ENCODE data around the gene KLRG1. TPM values are rescaled to one million over a fixed set of nuclear protein-coding genes. Genes with fewer than 3 reads are reported as not detected.

KLRG1 gene
- total and polyA plus RNA-seq, 2 of the 4 experiments (the other 2 are of a cell fraction): 0.36 to 0.54 TPM

DNA sequence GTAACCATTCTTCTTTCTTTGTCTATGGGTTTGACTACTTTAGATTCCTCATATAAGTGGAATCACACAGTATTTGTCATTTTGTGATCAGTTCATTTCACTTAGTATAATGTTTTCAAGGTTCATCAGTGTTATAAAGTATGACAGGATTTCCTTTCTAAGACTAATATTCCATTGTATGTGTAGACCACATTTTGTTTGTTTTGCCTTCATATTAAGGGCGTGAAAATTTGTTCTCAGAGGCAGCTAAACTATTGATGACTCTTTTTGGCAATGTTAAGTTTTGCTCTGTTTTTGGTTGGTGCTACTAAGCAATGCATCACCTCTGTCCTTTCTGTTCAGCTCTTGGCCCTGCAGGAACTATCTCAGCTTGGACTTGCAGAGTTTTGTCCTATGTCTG lies 1.7 kb upstream of the KLRG1 start:
- DNase-seq (no peak), ATAC-seq (ENCODE audit: low read depth) (no peak)
- no peak overlapping the region for H2AFZ ChIP-seq (replicated peaks; ENCODE audit: low read length, poor library complexity)
- H4K5ac ChIP-seq (ENCODE audit: low read depth, low read length): no peak overlapping the region
- no peak overlapping the region for H2BK20ac ChIP-seq (ENCODE audit: low read depth, low read length)
- no peak overlapping the region for H3K9ac ChIP-seq (ENCODE audit: low read depth, low read length)
- no peak overlapping the region for H4K91ac ChIP-seq (ENCODE audit: insufficient read depth, low read depth, low read length)
- WGBS, 2 experiments (ENCODE audit: extremely low coverage in 2 of 2, insufficient read length in 1 of 2): no CpG with 5 or more reads among the region's 1 CpG
- no peak overlapping the region for H2AK5ac ChIP-seq (ENCODE audit: low read depth, low read length)
- H3K27me3 ChIP-seq (ENCODE audit: control insufficient read depth, insufficient read depth, low read length): no peaks in the 10 kb centered on the region
- H3K4me2 ChIP-seq (ENCODE audit: low read depth, low read length): no peak overlapping the region
- POLR2A ChIA-PET (ENCODE audit: unreplicated experiment): no interaction called here
- H3K4ac ChIP-seq (ENCODE audit: low read depth, low read length): no peak overlapping the region
- H3K4me3 ChIP-seq (ENCODE audit: insufficient read depth, low read depth, low read length): no peak overlapping the region
- no peak overlapping the region for H3K56ac ChIP-seq (ENCODE audit: extremely low read depth, insufficient read depth, low read length)
- no peak overlapping the region for H3K27ac ChIP-seq (ENCODE audit: insufficient read depth, low read length)
- no peak for TF ChIP-seq MXI1 (IDR thresholded peaks at IDR 0.05; ENCODE audit: borderline replicate concordance, low read depth, low read length)
- no peaks in the 10 kb centered on the region for H3K9me3 ChIP-seq (ENCODE audit: control insufficient read depth, insufficient read depth, low read length)
- no peak overlapping the region for H3K23ac ChIP-seq (ENCODE audit: low read depth, low read length)
- intact Hi-C loops (cut with micrococcal nuclease) (no loop called here), dilution Hi-C loops (cut with HindIII; ENCODE audit: low sequenced_read_pairs, unreplicated experiment) (no loop called here), in situ Hi-C loops (cut with MboI; ENCODE audit: low sequenced_read_pairs) (no loop called here)
- H3K79me1 ChIP-seq (ENCODE audit: low read depth in 1 of 2, low read length in 2 of 2): no peaks in the 10 kb centered on the region
- H3K9me1 ChIP-seq (ENCODE audit: insufficient read depth, low read length): no peaks in the 10 kb centered on the region
- no peak overlapping the region for H3K18ac ChIP-seq (ENCODE audit: low read depth, low read length)
- no peak overlapping the region for H2AK9ac ChIP-seq (replicated peaks; ENCODE audit: low read depth, low read length, poor library complexity)
- no peak overlapping the region for H4K8ac ChIP-seq (ENCODE audit: low read depth in 2 of 2, low read length in 2 of 2)
- no peaks in the 10 kb centered on the region for H3K36me3 ChIP-seq (ENCODE audit: control insufficient read depth, insufficient read depth, low read length)
- BruUV-seq (replicated peaks): no TSS peak
- H2BK5ac ChIP-seq (ENCODE audit: low read depth, low read length, poor library complexity, severe bottlenecking): no peak overlapping the region
- H2BK120ac ChIP-seq (ENCODE audit: low read depth, low read length): no peak overlapping the region
- no peak overlapping the region for H3K14ac ChIP-seq (replicated peaks; ENCODE audit: low read depth, low read length)
- CTCF ChIA-PET: no interaction called here
- no peaks in the 10 kb centered on the region for H3K4me1 ChIP-seq (ENCODE audit: control insufficient read depth, insufficient read depth, low read length)
- no peak overlapping the region for H2BK15ac ChIP-seq (ENCODE audit: low read depth, low read length)
- no peaks in the 10 kb centered on the region for H4K20me1 ChIP-seq (ENCODE audit: insufficient read depth, low read length)

All from IMR-90 (cell line).